Keratinocyte (primary cell): ENCODE measurements around the gene MAPK4. TPM values are rescaled to one million over a fixed set of nuclear protein-coding genes. Genes with fewer than 3 reads are reported as not detected.

ENCODE experiments used
- DNase-seq: peaks from one replicate; pipeline ENCODE4 v3.0.0-alpha.2; 2011; ENCODE audit warnings: low read depth, missing footprints, low spot score
- FAIRE-seq: peaks from 2 replicates; lab custom pipeline; 2011; peaks lifted over from hg19 to GRCh38; lab: Jason Lieb, UNC
- H2AFZ ChIP-seq: 2 replicates; pipeline ENCODE4 v1.6.0; 2012; ENCODE audit warnings: low read length, control low read depth, inconsistent platforms; ENCODE audit not compliant: control insufficient read depth
- H3K27ac ChIP-seq: 2 replicates; pipeline ENCODE4 v1.5.1; 2011; ENCODE audit warnings: low read length; ENCODE audit not compliant: control insufficient read depth, insufficient read depth
- H3K27me3 ChIP-seq: 3 replicates; pipeline ENCODE4 v1.6.0; 2011; ENCODE audit warnings: low read length; ENCODE audit not compliant: control insufficient read depth, insufficient read depth; ENCODE audit errors: extremely low read depth
- H3K36me3 ChIP-seq, 2 experiments: 2 replicates in 1 of 2; 3 replicates in 1 of 2; pipeline ENCODE4 v1.5.1; 2011; ENCODE audit warnings: low read length in 2 of 2, mild to moderate bottlenecking in 1 of 2; ENCODE audit not compliant: control insufficient read depth in 2 of 2, insufficient read depth in 2 of 2; ENCODE audit errors: extremely low read depth in 1 of 2
- H3K4me1 ChIP-seq: 3 replicates; pipeline ENCODE4 v1.5.1; 2011; ENCODE audit warnings: low read length; ENCODE audit not compliant: control insufficient read depth, insufficient read depth; ENCODE audit errors: extremely low read depth
- H3K4me2 ChIP-seq: 3 replicates; pipeline ENCODE4 v1.6.0; 2011; ENCODE audit warnings: low read depth, low read length; ENCODE audit not compliant: control insufficient read depth, insufficient read depth; ENCODE audit errors: extremely low read depth
- H3K4me3 ChIP-seq, 3 experiments: fragments of 200-600 bp in 1 of 3; sonication (generic) in 1 of 3; 2 replicates in 2 of 3; 3 replicates in 1 of 3; pipeline ENCODE4 v1.5.1; 2011 to 2016; ENCODE audit warnings: low read length in 3 of 3, mild to moderate bottlenecking in 3 of 3, control low read depth in 2 of 3, inconsistent platforms in 1 of 3, low read depth in 1 of 3, mixed read lengths in 1 of 3, mixed run types in 1 of 3, moderate library complexity in 1 of 3; ENCODE audit not compliant: control insufficient read depth in 2 of 3, insufficient read depth in 2 of 3; ENCODE audit errors: extremely low read depth in 1 of 3
- H3K79me2 ChIP-seq: 2 replicates; pipeline ENCODE4 v1.6.0; 2012; ENCODE audit warnings: low read length; ENCODE audit not compliant: control insufficient read depth, insufficient read depth
- H3K9ac ChIP-seq: 3 replicates; pipeline ENCODE4 v1.6.0; 2011; ENCODE audit warnings: low read length; ENCODE audit not compliant: control insufficient read depth, insufficient read depth; ENCODE audit errors: extremely low read depth
- H3K9me1 ChIP-seq: 3 replicates; pipeline ENCODE4 v1.6.0; 2011; ENCODE audit warnings: low read length; ENCODE audit not compliant: control insufficient read depth, insufficient read depth; ENCODE audit errors: extremely low read depth
- H3K9me3 ChIP-seq: 2 replicates; pipeline ENCODE4 v1.5.1; 2012; ENCODE audit warnings: low read depth, low read length; ENCODE audit not compliant: control insufficient read depth
- H4K20me1 ChIP-seq: 3 replicates; pipeline ENCODE4 v1.6.0; 2011; ENCODE audit warnings: low read length; ENCODE audit not compliant: control insufficient read depth, insufficient read depth; ENCODE audit errors: extremely low read depth
- EZH2 ChIP-seq: IDR thresholded peaks from one replicate; pipeline ENCODE4 v1.6.1; 2012; ENCODE audit warnings: inconsistent platforms, mild to moderate bottlenecking, low read length, moderate library complexity
- dilution Hi-C: fragments of 300-500 bp; cut with MboI; formaldehyde crosslinking; loops from one replicate; pipeline ENCODE4 v1.7.0; 2020; ENCODE audit warnings: low sequenced_read_pairs; ENCODE audit not compliant: extremely low pct_ligation_motif_present
- polyA plus RNA-seq, 5 experiments: library from polyadenylated mRNA; depleted of rRNA in 3 of 5; stranded (reverse) in 3 of 5; stranded (forward) in 1 of 5; unstranded in 1 of 5; fragments of >200 nt; gene quantifications; 1 replicate in 1 of 5; 2 replicates in 3 of 5; 3 replicates in 1 of 5; pipeline versions ENCODE4 v1.2.1 to v1.2.3, GENCODE V29; 2011 to 2012; ENCODE audit warnings: missing spikeins in 2 of 5, low read depth in 1 of 5, low replicate concordance in 1 of 5
- TF ChIP-seq, protein P1 (sequence below), 3 experiments: IDR thresholded peaks in 1 of 3; conservative IDR thresholded peaks in 1 of 3; optimal IDR thresholded peaks in 1 of 3; 2 replicates in 2 of 3; 3 replicates in 1 of 3; pipeline versions ENCODE3 to v1.5.1; 2011; ENCODE audit warnings: low read length in 3 of 3, mild to moderate bottlenecking in 3 of 3, moderate library complexity in 2 of 3, control low read depth in 1 of 3, inconsistent platforms in 1 of 3; ENCODE audit not compliant: insufficient read depth in 2 of 3; ENCODE audit errors: extremely low read depth in 1 of 3

MAPK4 gene
- polyA plus RNA-seq, 1 donor (not counting 4 experiments of a cell fraction or from before 2014, with no cell fraction given) = not detected

DNA sequence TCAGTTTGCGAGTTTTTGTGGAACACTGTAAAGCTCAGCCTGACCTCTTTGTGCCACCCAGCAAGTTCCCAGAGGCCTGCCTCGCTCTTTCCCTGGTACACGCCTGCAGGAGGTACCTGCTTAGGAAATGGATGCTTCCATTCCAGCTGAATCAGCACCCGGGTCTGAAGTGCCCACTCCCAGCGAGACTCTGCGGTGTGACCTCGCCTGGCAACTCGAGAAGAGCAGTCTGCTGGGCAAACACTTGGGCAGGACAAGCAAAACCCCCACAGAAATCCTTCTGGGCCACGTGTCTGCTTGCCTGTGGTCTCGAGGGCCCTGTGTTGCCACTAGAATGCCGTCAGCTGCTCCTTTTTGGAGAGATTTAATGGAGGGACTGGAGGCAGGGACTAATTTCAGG is 127.6 kb downstream of the MAPK4 start:
- DNase-seq (no peak), FAIRE-seq (no peak)
- TF ChIP-seq, protein P1, sequence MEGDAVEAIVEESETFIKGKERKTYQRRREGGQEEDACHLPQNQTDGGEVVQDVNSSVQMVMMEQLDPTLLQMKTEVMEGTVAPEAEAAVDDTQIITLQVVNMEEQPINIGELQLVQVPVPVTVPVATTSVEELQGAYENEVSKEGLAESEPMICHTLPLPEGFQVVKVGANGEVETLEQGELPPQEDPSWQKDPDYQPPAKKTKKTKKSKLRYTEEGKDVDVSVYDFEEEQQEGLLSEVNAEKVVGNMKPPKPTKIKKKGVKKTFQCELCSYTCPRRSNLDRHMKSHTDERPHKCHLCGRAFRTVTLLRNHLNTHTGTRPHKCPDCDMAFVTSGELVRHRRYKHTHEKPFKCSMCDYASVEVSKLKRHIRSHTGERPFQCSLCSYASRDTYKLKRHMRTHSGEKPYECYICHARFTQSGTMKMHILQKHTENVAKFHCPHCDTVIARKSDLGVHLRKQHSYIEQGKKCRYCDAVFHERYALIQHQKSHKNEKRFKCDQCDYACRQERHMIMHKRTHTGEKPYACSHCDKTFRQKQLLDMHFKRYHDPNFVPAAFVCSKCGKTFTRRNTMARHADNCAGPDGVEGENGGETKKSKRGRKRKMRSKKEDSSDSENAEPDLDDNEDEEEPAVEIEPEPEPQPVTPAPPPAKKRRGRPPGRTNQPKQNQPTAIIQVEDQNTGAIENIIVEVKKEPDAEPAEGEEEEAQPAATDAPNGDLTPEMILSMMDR (optimal IDR thresholded peaks at IDR 0.05 in 1 of 3, IDR thresholded peaks at IDR 0.05 in 1 of 3, conservative IDR thresholded peaks at IDR 0.05 in 1 of 3; ENCODE audit: extremely low read depth in 1 of 3, insufficient read depth in 2 of 3, low read length in 3 of 3) = no peak
- no peak for TF ChIP-seq EZH2
- Histone ChIP-seq H2AFZ (no peak overlapping the region), H3K9me1 (no peaks in the 10 kb centered on the region), H3K4me3 (no peak overlapping the region), H3K79me2 (no peaks in the 10 kb centered on the region), H3K9me3 (no peaks in the 10 kb centered on the region), H3K4me1 (no peaks in the 10 kb centered on the region), H3K9ac (no peak overlapping the region), H3K4me2 (no peak overlapping the region), H4K20me1 (no peaks in the 10 kb centered on the region), H3K27ac (no peak overlapping the region), H3K27me3 (no peaks in the 10 kb centered on the region), H3K36me3 (no peaks in the 10 kb centered on the region)
- dilution Hi-C loops = no loop called here

DNA sequence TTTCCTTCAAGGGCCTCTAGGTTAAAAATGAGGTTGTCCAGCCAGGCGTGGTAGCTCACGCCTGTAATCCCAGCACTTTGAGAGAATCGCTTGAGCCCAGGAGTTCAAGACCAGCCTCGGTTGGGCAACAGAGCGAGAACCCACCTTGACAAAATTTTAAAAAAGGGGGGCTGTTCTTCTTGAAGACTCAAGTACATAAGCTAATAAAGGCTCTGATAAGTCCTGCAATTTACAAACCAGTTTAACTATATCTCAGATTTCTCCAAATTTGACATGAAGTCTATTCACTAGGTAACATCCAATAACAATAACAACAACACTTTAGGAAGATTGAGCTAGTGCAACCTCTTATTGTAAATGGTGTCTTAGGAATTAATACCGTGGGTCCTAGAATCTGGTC is 129.7 kb downstream of the MAPK4 start:
- Histone ChIP-seq H3K4me2 (no peak overlapping the region), H2AFZ (no peak overlapping the region), H3K9me3 (no peaks in the 10 kb centered on the region), H3K4me3 (no peak overlapping the region), H3K4me1 (no peaks in the 10 kb centered on the region), H3K79me2 (no peaks in the 10 kb centered on the region), H3K27ac (no peak overlapping the region), H3K36me3 (no peaks in the 10 kb centered on the region), H3K9ac (no peak overlapping the region), H3K27me3 (no peaks in the 10 kb centered on the region), H3K9me1 (no peaks in the 10 kb centered on the region), H4K20me1 (no peaks in the 10 kb centered on the region)
- TF ChIP-seq, protein P1 (optimal IDR thresholded peaks at IDR 0.05 in 1 of 3, IDR thresholded peaks at IDR 0.05 in 1 of 3, conservative IDR thresholded peaks at IDR 0.05 in 1 of 3; ENCODE audit: extremely low read depth in 1 of 3, insufficient read depth in 2 of 3, low read length in 3 of 3) = no peak
- TF ChIP-seq EZH2 = no peak
- FAIRE-seq = no peak
- DNase-seq = no peak
- dilution Hi-C loops = no loop called here
